Measurements from ENCODE around the gene TTC7B.
A peak's percentile ranks its signal among the peaks of the same experiment; 100 is the strongest.

Gene TTC7B

DNA sequence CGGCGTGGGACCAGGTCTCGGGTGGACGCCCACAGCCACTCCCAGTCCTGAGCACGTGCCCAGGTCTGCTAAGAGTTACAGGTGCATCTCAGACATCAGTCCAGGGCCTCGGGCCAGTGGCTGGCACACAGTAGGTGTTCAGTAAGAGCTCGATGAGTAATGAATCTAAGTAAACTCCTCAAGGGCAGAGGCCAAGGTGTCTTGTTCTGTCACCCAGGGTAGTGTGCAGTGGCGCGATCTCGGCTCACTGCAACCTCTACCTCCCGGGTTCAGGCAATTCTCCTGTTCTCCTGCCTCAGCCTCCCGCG lies 11.2 kb downstream of the TTC7B start:
- no peak for DNase-seq

DNA sequence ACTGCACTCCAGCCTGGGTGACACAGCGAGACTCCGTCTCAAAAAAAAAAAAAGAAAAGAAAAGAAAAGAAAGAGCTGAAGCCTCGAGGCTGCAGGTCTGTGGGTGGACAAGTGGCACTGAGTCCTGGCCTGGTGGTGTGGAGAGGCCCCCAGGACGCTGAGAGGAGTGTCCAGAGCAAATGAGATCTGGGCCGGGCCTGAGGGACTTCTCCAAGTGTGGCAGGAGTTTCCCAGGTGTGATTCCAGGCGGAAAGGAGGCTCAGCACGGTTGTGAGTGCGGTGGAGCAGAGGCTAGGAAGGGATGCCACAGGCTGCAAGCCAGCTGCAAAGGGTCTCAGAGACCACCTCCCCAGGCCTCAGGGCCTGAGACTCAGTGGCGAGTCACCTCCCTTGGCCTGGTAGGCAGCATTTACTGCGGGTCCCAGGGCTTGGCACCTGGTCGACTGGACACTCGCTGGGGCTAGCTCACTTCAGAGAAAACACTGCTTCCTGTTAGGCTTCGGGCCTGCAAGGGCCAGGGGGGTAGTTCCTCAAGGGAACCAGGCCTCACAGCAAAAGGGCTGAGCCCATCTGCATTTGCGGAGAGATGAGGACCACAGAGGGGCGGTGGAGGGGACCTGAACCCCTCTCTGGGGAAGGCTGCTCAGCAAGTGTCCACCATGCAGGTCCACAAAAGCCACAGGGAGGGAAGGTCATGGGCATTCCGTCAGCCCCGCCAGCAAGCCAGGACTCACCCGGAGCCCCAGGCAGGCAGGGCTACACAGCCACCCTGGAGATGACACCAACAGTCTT lies 11.7 kb downstream of the TTC7B start:
- DNase-seq: no peak

DNA sequence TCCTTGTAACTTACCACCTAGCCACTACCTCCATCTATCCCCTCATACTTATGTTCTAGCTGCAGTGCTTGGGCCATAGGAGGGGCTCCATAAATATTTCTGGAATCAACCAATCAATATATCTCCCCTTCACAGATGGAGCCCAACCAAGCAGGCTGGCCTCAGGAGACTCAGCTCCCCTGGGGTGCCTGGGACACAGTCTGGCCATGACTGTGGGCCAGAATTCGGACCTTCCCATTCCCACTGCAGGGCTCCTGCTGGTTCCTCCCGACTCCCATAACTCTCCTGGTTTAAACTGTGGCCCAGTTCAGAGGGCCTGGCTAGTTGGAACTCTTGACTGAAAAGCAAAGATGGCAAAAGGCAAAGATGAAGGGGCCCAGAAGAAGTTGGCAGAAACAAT lies 13.0 kb downstream of the TTC7B start:
- no peak for DNase-seq

GRCh38 chr14:90799420-90799819 lies 16.8 kb downstream of the TTC7B start:
- no peak for DNase-seq

DNA sequence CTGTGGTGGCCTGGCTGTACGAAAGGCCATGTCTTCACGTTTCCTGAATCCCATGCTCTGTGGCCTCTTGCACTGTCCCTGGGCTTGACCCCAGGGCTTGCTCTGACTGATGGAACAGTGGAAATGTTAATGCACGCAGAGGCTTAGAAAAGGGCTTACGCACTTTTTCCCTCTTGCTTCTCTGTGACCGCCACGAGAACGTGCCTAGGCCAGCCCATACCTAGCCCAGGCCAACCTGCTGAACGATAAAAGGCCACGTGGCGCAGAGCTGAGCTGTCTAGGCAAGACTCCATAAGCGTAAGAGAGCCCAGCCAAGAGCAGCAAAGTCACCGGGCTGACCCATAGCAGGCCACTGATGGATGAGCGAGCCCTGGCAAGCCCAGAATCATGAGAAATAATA lies 18.3 kb downstream of the TTC7B start:
- no peak for DNase-seq

- DNase-seq: no peak
Measured at GRCh38 chr14:90797451-90797850, 18.8 kb downstream of the TTC7B start.

- DNase-seq: no peak
Measured at GRCh38 chr14:90796329-90796728, 19.9 kb downstream of the TTC7B start.

- DNase-seq: no peak
Measured at GRCh38 chr14:90795744-90796143, 20.5 kb downstream of the TTC7B start.

DNA sequence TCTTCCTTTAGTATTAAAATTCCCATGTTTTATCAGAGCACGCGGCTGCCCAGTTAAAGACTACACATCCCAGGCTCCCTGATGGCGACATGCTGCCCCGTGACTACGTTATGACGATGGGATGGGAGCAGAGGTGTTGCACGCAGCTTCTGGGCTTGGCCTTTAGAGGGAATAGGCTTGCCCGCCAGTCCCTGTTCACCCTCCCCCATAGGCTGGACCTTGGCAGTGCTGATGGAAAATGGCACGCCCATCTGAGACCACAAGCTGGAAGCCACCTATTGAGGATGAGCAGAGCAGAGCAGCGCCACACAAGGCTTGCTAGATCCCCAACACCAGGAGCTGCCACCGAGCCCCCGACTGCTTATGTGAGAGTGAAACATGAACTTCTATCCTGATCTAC lies 24.7 kb downstream of the TTC7B start:
- DNase-seq: no peak

GRCh38 chr14:90788031-90788430 lies 28.2 kb downstream of the TTC7B start:
- DNase-seq: no peak

GRCh38 chr14:90785876-90786450 lies 30.3 kb downstream of the TTC7B start:
- DNase-seq: no peak

GRCh38 chr14:90785471-90785870 lies 30.8 kb downstream of the TTC7B start:
- DNase-seq: peak in 1 of 2 experiments; percentile 51

GRCh38 chr14:90784621-90785270 lies 31.5 kb downstream of the TTC7B start:
- DNase-seq: no peak

GRCh38 chr14:90783344-90783743 lies 32.9 kb downstream of the TTC7B start:
- no peak for DNase-seq

- DNase-seq: no peak
Measured at GRCh38 chr14:90782892-90783291, 33.3 kb downstream of the TTC7B start.

GRCh38 chr14:90781876-90782275 lies 34.4 kb downstream of the TTC7B start:
- DNase-seq: no peak

DNA sequence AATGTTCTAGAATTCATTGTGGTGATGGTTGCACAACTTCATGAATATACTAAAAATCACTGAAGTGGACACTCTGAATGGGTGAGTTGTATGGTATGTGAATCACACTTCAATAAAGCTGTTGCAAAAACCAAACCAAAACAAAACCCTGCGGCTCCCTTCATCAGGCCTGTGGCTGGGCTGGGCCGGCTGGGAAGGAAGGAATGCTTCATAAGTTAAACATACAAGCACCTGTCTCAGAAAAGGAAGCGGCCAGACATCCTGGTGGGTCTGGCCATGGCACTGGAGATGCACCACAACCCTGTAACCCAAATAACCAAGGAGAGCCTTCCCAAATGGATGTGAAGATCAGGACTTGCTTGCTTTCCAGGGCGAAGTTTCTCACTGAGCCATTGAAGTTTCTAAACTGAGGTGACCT lies 34.9 kb downstream of the TTC7B start:
- DNase-seq: no peak

GRCh38 chr14:90780519-90780918 lies 35.7 kb downstream of the TTC7B start:
- no peak for DNase-seq

- no peak for DNase-seq
Measured at GRCh38 chr14:90778571-90779255, 37.5 kb downstream of the TTC7B start.

DNA sequence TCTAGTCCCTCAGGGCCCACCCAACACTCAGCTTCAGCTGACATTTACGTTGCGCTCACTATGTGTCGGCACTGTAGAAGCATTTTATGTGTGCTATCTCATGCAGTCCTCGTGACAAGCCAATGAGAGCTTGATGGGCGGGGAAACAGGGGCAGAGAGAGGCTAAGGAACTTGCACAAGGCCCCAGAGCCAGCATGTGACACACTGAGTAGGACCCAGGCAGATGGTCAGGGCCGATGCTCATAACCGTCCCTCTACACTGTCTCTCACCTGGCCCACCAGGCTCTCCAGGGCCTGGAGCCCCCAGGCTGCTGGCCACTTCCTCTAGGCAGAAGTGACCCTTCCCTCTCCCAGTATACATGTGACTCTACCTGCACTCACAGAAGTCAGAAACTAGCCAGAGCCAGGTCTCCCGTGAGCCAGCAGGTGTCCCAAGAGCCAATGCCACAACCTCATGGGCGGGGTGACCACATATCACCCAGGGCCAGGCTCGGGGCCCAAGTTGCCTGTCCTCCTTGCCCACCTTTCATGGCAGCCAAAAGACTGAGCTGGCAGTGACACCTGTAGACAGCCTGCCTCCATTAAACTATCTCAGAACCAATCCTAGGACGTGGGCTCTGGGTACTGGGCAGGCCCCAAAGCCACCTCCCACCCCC lies 38.3 kb downstream of the TTC7B start:
- DNase-seq: no peak

DNA sequence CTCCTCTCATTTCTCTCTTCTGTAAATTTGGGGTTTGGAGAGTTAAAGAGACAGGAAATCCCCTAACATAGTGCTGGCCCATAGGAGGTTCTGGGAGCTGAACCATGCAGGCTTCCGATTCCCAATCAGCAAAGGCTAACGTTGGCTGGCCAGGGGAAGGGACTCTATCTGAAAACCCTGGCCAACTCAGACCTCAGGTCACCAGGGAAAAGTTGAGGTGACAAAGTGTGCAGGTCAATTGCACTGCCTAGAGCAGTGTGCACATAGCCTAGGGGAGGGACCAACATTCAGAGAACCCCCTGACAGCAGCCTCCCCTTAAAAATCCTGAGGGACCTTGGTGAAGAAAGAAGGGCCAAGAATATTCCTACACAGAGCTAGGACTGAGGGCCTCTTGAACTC lies 38.9 kb downstream of the TTC7B start:
- no peak for DNase-seq

GRCh38 chr14:90775441-90775840 lies 40.8 kb downstream of the TTC7B start:
- DNase-seq: no peak

DNA sequence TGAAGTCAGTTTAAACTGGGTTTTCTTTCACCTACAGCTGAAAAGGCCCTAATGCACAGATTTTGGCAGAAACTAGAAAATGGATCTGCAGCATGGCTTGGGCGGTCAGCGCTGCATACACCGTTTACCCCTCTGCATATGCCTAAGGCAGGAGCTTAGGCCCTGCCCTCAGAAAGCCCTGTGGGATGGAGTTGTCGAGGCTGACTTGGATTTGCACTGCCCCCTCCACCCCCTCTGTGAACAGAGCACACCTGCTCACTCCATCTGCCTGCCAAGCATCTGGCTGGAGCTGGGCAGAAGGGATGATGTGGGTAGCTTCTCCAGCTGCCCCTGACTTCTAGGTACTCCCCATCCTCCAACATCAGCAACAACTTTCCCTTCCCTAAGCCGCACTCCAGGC lies 41.9 kb downstream of the TTC7B start:
- DNase-seq: no peak

All from NCI-H446 (cell line).